Activated naive CD8-positive, alpha-beta T cell treated with anti-CD3 and anti-CD28 coated beads, Interleukin-2, amount 50 U/mL, for 24 hours (primary cell): ENCODE measurements around the gene ARHGAP15.

ENCODE experiments used
- ATAC-seq: fragments of 150-1000 bp; cut with Tn5 transposase; one replicate; pipeline ENCODE4 v1.10.0; 2021
- DNase-seq: peaks from one replicate; pipeline ENCODE4 v3.0.0; 2021
- H3K27ac Mint-ChIP-seq: one replicate; pipeline ENCODE4 v1.8.0; 2021; ENCODE audit warnings: mild to moderate bottlenecking, mixed read lengths
- H3K27me3 Mint-ChIP-seq: one replicate; pipeline ENCODE4 v1.8.0; 2021; ENCODE audit warnings: mixed read lengths
- H3K36me3 Mint-ChIP-seq: one replicate; pipeline ENCODE4 v1.8.0; 2021; ENCODE audit warnings: low read depth, mixed read lengths
- H3K4me1 Mint-ChIP-seq: one replicate; pipeline ENCODE4 v1.8.0; 2021; ENCODE audit warnings: mixed read lengths
- H3K4me3 Mint-ChIP-seq: one replicate; pipeline ENCODE4 v1.8.0; 2021; ENCODE audit warnings: mild to moderate bottlenecking, moderate library complexity, mixed read lengths
- H3K9me3 Mint-ChIP-seq: one replicate; pipeline ENCODE4 v1.8.0; 2021; ENCODE audit warnings: mixed read lengths

Gene ARHGAP15

DNA sequence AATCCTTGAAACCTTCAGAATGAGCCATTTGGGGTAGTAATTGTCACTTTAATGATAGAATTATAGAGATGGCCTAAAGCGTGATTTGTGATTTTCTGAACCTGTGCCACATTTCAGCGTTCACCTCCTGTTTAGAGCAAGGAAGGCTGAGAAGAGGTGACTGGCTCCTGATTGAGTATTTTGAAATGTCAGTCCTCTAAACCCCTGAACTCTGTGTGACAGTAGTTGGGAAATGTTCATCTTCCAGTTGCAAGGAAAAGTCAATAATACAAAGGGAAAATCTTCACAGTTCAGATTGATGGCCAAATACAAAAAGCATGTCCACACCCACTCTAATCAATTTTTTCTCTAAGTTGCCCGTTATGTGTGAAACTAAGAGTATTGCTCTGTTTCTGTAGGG lies 305.2 kb downstream of the ARHGAP15 start:
- Mint-ChIP-seq H3K4me1 (peaks cover 30% of the 10 kb centered on the region), H3K9me3 (no peaks in the 10 kb centered on the region), H3K4me3 (no peak overlapping the region), H3K36me3 (no peaks in the 10 kb centered on the region), H3K27ac (no peak overlapping the region), H3K27me3 (no peaks in the 10 kb centered on the region)
- no peak for ATAC-seq
- no peak for DNase-seq

GRCh38 chr2:143435131-143435530 lies 305.9 kb downstream of the ARHGAP15 start:
- no peak overlapping the region for H3K27ac Mint-ChIP-seq

GRCh38 chr2:143436951-143437350 lies 307.7 kb downstream of the ARHGAP15 start:
- no peaks in the 10 kb centered on the region for H3K27me3 Mint-ChIP-seq
- no peak for DNase-seq
- H3K4me3 Mint-ChIP-seq, result no peak overlapping the region
- no peak overlapping the region for H3K27ac Mint-ChIP-seq
- no peaks in the 10 kb centered on the region for H3K36me3 Mint-ChIP-seq
- H3K4me1 Mint-ChIP-seq, result peaks cover 20% of the 10 kb centered on the region
- ATAC-seq, result peak; percentile 72
- no peaks in the 10 kb centered on the region for H3K9me3 Mint-ChIP-seq

More at GRCh38 chr2:143435131-143435530, 305.9 kb downstream of the ARHGAP15 start:
- H3K36me3 Mint-ChIP-seq, result no peaks in the 10 kb centered on the region
- no peaks in the 10 kb centered on the region for H3K9me3 Mint-ChIP-seq
- peaks cover 26% of the 10 kb centered on the region for H3K4me1 Mint-ChIP-seq
- H3K27me3 Mint-ChIP-seq, result no peaks in the 10 kb centered on the region
- ATAC-seq (no peak), DNase-seq (no peak)
- H3K4me3 Mint-ChIP-seq, result no peak overlapping the region

- DNase-seq, result no peak
- H3K4me1 Mint-ChIP-seq, result peaks cover 3% of the 10 kb centered on the region
- no peak overlapping the region for H3K4me3 Mint-ChIP-seq
- H3K36me3 Mint-ChIP-seq, result peaks cover 14% of the 10 kb centered on the region
- no peak for ATAC-seq
- H3K9me3 Mint-ChIP-seq, result no peaks in the 10 kb centered on the region
- no peaks in the 10 kb centered on the region for H3K27me3 Mint-ChIP-seq
- no peak overlapping the region for H3K27ac Mint-ChIP-seq
Measured at GRCh38 chr2:143440411-143441012, 311.3 kb downstream of the ARHGAP15 start.

GRCh38 chr2:143442193-143442592 lies 313.0 kb downstream of the ARHGAP15 start:
- ATAC-seq (no peak), DNase-seq (no peak)
- H3K36me3 Mint-ChIP-seq, result peaks cover 18% of the 10 kb centered on the region
- H3K4me1 Mint-ChIP-seq, result peaks cover under 1% of the 10 kb centered on the region
- no peaks in the 10 kb centered on the region for H3K9me3 Mint-ChIP-seq
- H3K4me3 Mint-ChIP-seq, result no peak overlapping the region
- H3K27me3 Mint-ChIP-seq, result no peaks in the 10 kb centered on the region
- no peak overlapping the region for H3K27ac Mint-ChIP-seq

GRCh38 chr2:143451642-143452281 lies 322.5 kb downstream of the ARHGAP15 start:
- H3K4me3 Mint-ChIP-seq, result no peak overlapping the region
- DNase-seq, result no peak
- H3K27ac Mint-ChIP-seq, result no peak overlapping the region
- H3K36me3 Mint-ChIP-seq, result peaks cover 9% of the 10 kb centered on the region
- H3K9me3 Mint-ChIP-seq, result no peaks in the 10 kb centered on the region
- peak; percentile 40 for ATAC-seq
- H3K4me1 Mint-ChIP-seq, result peaks cover 41% of the 10 kb centered on the region
- H3K27me3 Mint-ChIP-seq, result no peaks in the 10 kb centered on the region

GRCh38 chr2:143452817-143453451 lies 323.7 kb downstream of the ARHGAP15 start:
- DNase-seq, result peak; percentile 15
- peaks cover 8% of the 10 kb centered on the region for H3K36me3 Mint-ChIP-seq
- ATAC-seq, result peak; percentile 79
- no peak overlapping the region for H3K27ac Mint-ChIP-seq
- peaks cover under 1% of the 10 kb centered on the region for H3K9me3 Mint-ChIP-seq
- H3K27me3 Mint-ChIP-seq, result no peaks in the 10 kb centered on the region
- H3K4me3 Mint-ChIP-seq, result no peak overlapping the region
- H3K4me1 Mint-ChIP-seq, result peaks cover 41% of the 10 kb centered on the region

GRCh38 chr2:143453981-143454511 lies 324.8 kb downstream of the ARHGAP15 start:
- ATAC-seq (no peak), DNase-seq (no peak)
- Mint-ChIP-seq H3K4me3 (no peak overlapping the region), H3K36me3 (peaks cover 10% of the 10 kb centered on the region), H3K27ac (no peak overlapping the region), H3K27me3 (no peaks in the 10 kb centered on the region), H3K9me3 (peaks cover 4% of the 10 kb centered on the region), H3K4me1 (peaks cover 41% of the 10 kb centered on the region)

DNA sequence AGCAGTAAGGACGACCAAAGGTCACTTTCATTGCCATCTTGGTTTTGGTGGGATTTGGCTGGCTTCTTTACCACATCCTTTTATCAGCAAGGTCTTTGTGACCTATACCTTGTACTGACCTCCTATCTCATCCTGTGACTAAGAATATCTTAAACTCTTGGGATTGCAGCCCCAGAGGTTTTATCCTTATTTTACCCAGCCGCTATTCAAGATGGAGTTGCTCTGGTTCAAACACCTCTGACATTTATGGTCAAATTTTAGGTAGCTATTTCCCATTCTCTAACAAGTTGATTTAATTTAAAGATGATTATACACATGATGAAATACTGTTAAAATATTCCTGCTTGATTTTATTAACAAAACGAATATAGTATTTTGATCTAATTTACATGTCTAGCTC lies 326.1 kb downstream of the ARHGAP15 start:
- DNase-seq, result no peak
- peaks cover 39% of the 10 kb centered on the region for H3K4me1 Mint-ChIP-seq
- no peak for ATAC-seq
- H3K9me3 Mint-ChIP-seq, result peaks cover 4% of the 10 kb centered on the region
- H3K27me3 Mint-ChIP-seq, result no peaks in the 10 kb centered on the region
- no peak overlapping the region for H3K27ac Mint-ChIP-seq
- H3K4me3 Mint-ChIP-seq, result no peak overlapping the region
- H3K36me3 Mint-ChIP-seq, result peaks cover 5% of the 10 kb centered on the region

DNA sequence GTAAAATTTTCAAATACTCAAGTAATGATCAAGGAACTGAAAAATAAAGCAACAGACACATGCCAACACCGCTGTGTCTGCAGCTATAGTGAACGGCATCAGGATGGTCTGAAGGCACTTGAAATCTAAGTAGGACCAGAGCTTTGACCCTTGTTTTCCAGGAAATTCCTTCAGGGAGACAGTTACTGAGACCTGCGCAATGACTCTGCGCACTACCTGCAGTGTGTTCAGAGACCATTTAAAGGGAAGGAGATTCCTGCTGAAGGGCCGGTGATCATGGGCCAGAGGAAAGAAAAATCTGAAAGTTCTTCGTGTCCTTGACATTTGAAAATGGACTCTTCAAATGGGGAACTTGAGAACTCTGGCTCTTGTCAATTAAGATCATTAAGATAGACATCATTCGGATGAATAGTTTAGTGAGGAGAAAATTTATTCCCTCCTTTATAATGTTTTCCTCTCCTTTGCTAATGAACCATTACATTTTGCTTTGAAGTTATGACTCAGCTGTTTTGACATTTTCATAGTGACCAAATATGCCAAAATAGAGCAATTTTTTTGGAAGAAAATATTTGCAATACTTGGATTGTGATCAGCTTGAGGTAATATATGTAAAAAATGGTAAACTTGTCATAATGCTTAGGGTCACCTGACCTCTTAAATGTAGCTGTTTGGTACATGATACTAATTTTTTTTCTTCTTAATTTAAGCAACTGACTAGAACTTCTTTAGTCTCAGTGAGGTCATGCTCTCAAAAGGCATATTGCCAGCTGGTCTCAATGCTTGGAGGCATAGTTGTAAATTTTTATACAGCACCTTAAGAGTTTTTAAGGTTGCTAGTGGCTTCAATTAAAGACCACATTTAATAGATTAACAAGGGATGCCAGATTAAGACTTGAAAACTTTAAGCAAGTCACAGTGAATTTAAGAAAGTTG lies 329.3 kb downstream of the ARHGAP15 start:
- H3K4me1 Mint-ChIP-seq, result peaks cover 13% of the 10 kb centered on the region
- DNase-seq, result no peak
- peaks cover 10% of the 10 kb centered on the region for H3K36me3 Mint-ChIP-seq
- H3K27me3 Mint-ChIP-seq, result no peaks in the 10 kb centered on the region
- no peak overlapping the region for H3K27ac Mint-ChIP-seq
- H3K4me3 Mint-ChIP-seq, result no peak overlapping the region
- ATAC-seq, result no peak
- peaks cover 4% of the 10 kb centered on the region for H3K9me3 Mint-ChIP-seq

- Mint-ChIP-seq H3K27me3 (no peaks in the 10 kb centered on the region), H3K4me3 (no peak overlapping the region), H3K36me3 (peaks cover 10% of the 10 kb centered on the region), H3K4me1 (peaks cover 7% of the 10 kb centered on the region), H3K9me3 (peaks cover 4% of the 10 kb centered on the region), H3K27ac (no peak overlapping the region)
- ATAC-seq (no peak), DNase-seq (no peak)
Measured at GRCh38 chr2:143460382-143460781, 331.2 kb downstream of the ARHGAP15 start.

- H3K4me3 Mint-ChIP-seq, result no peak overlapping the region
- peaks cover 22% of the 10 kb centered on the region for H3K4me1 Mint-ChIP-seq
- H3K9me3 Mint-ChIP-seq, result no peaks in the 10 kb centered on the region
- DNase-seq (no peak), ATAC-seq (peak; percentile 89)
- H3K36me3 Mint-ChIP-seq, result peaks cover 6% of the 10 kb centered on the region
- H3K27ac Mint-ChIP-seq, result no peak overlapping the region
- no peaks in the 10 kb centered on the region for H3K27me3 Mint-ChIP-seq
Measured at GRCh38 chr2:143463719-143464118, 334.5 kb downstream of the ARHGAP15 start.

DNA sequence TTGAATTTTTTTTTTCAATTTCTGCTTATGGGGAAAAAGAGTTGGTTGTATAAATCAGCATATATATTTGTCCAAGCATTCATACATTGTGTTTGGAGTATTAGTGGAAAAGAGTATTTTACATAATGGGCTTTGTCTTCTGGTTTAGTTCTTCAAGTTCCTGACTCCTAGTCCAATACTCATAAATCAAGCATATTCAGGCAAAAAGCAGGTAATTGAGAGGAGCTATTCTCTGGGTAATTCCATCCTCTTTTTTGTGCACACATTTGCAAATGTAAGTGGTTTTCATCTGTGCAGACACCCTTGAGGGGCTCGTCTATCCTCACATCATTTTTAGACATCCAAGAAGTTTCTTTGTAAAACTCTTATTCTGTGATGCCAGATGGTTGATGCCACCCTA lies 337.2 kb downstream of the ARHGAP15 start:
- DNase-seq, result no peak
- Mint-ChIP-seq H3K4me3 (no peak overlapping the region), H3K27ac (no peak overlapping the region), H3K4me1 (peaks cover 32% of the 10 kb centered on the region), H3K36me3 (peaks cover 3% of the 10 kb centered on the region), H3K27me3 (no peaks in the 10 kb centered on the region), H3K9me3 (no peaks in the 10 kb centered on the region)
- ATAC-seq, result no peak

GRCh38 chr2:143467011-143467410 lies 337.8 kb downstream of the ARHGAP15 start:
- no peaks in the 10 kb centered on the region for H3K9me3 Mint-ChIP-seq
- no peak for ATAC-seq
- H3K27me3 Mint-ChIP-seq, result no peaks in the 10 kb centered on the region
- H3K4me3 Mint-ChIP-seq, result no peak overlapping the region
- H3K4me1 Mint-ChIP-seq, result peaks cover 32% of the 10 kb centered on the region
- H3K36me3 Mint-ChIP-seq, result peaks cover 5% of the 10 kb centered on the region
- DNase-seq, result no peak
- no peak overlapping the region for H3K27ac Mint-ChIP-seq
